ENCODE data around the gene ABCB9.

DNA sequence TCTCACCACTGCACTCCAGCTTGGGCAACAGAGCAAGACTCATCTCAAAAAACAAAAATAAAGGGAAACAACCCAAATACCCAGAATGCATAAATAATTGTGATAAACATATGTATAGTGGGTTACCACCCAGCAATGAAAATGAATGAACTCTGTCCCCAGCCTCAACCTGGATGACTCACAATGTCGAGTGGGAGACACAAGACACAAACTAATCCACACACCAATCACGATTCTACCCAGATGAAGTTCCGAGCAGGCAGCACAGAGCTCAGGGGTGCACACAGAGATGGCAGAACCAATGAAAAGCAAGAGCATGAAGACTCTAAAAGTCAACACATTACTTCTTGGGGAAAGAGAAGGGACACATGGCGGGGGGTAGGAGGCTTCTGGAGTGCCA, 27.1 kb downstream of the ABCB9 start:
- no peak for TF ChIP-seq POLR2A (IDR thresholded peaks at IDR 0.05)
- TF ChIP-seq, protein P1, sequence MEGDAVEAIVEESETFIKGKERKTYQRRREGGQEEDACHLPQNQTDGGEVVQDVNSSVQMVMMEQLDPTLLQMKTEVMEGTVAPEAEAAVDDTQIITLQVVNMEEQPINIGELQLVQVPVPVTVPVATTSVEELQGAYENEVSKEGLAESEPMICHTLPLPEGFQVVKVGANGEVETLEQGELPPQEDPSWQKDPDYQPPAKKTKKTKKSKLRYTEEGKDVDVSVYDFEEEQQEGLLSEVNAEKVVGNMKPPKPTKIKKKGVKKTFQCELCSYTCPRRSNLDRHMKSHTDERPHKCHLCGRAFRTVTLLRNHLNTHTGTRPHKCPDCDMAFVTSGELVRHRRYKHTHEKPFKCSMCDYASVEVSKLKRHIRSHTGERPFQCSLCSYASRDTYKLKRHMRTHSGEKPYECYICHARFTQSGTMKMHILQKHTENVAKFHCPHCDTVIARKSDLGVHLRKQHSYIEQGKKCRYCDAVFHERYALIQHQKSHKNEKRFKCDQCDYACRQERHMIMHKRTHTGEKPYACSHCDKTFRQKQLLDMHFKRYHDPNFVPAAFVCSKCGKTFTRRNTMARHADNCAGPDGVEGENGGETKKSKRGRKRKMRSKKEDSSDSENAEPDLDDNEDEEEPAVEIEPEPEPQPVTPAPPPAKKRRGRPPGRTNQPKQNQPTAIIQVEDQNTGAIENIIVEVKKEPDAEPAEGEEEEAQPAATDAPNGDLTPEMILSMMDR (IDR thresholded peaks at IDR 0.05): no peak

Measured in uterus (tissue), 2 donors.